Measurements from ENCODE around the gene CEBPG. TPM values are rescaled to one million over a fixed set of nuclear protein-coding genes. Genes with fewer than 3 reads are reported as not detected.
A peak's percentile ranks its signal among the peaks of the same experiment; 100 is the strongest.

The CEBPG gene
- total RNA-seq, 1 donor from 2014 or later = 75.1 TPM

- Mint-ChIP-seq H3K9me3 (ENCODE audit: unreplicated experiment) (peaks cover 1% of the 10 kb centered on the region), H3K27me3 (ENCODE audit: unreplicated experiment) (peaks cover 5% of the 10 kb centered on the region), H3K4me3 (ENCODE audit: unreplicated experiment) (no peak overlapping the region), H3K4me1 (ENCODE audit: low read depth, unreplicated experiment) (peaks cover 2% of the 10 kb centered on the region), H3K27ac (ENCODE audit: unreplicated experiment) (no peak overlapping the region), H3K36me3 (ENCODE audit: unreplicated experiment) (no peaks in the 10 kb centered on the region)
- TF ChIP-seq CTCF (IDR thresholded peaks at IDR 0.05; ENCODE audit: partially characterized antibody, unreplicated experiment) = no peak
- no peak for DNase-seq
Observed at GRCh38 chr19:33339016-33339984, 34.2 kb upstream of the CEBPG start.

GRCh38 chr19:33340991-33341390 is 32.5 kb upstream of the CEBPG start:
- no peak overlapping the region for H3K27ac Mint-ChIP-seq (ENCODE audit: unreplicated experiment)
- no peak for DNase-seq
- peaks cover 8% of the 10 kb centered on the region for H3K4me1 Mint-ChIP-seq (ENCODE audit: low read depth, unreplicated experiment)
- no peaks in the 10 kb centered on the region for H3K36me3 Mint-ChIP-seq (ENCODE audit: unreplicated experiment)
- H3K4me3 Mint-ChIP-seq (ENCODE audit: unreplicated experiment) = no peak overlapping the region
- TF ChIP-seq CTCF (IDR thresholded peaks at IDR 0.05; ENCODE audit: partially characterized antibody, unreplicated experiment) = no peak
- H3K27me3 Mint-ChIP-seq (ENCODE audit: unreplicated experiment) = peaks cover 5% of the 10 kb centered on the region
- H3K9me3 Mint-ChIP-seq (ENCODE audit: unreplicated experiment) = peaks cover 2% of the 10 kb centered on the region

GRCh38 chr19:33343301-33343700 is 30.2 kb upstream of the CEBPG start:
- DNase-seq = no peak
- peaks cover 8% of the 10 kb centered on the region for H3K4me1 Mint-ChIP-seq (ENCODE audit: low read depth, unreplicated experiment)
- TF ChIP-seq CTCF (IDR thresholded peaks at IDR 0.05; ENCODE audit: partially characterized antibody, unreplicated experiment) = no peak
- no peaks in the 10 kb centered on the region for H3K36me3 Mint-ChIP-seq (ENCODE audit: unreplicated experiment)
- H3K27ac Mint-ChIP-seq (ENCODE audit: unreplicated experiment) = no peak overlapping the region
- H3K4me3 Mint-ChIP-seq (ENCODE audit: unreplicated experiment) = no peak overlapping the region
- H3K27me3 Mint-ChIP-seq (ENCODE audit: unreplicated experiment) = peaks cover 4% of the 10 kb centered on the region
- peaks cover 2% of the 10 kb centered on the region for H3K9me3 Mint-ChIP-seq (ENCODE audit: unreplicated experiment)

GRCh38 chr19:33343859-33344572 is 29.5 kb upstream of the CEBPG start:
- Mint-ChIP-seq H3K9me3 (ENCODE audit: unreplicated experiment) (peaks cover 2% of the 10 kb centered on the region), H3K27ac (ENCODE audit: unreplicated experiment) (no peak overlapping the region), H3K27me3 (ENCODE audit: unreplicated experiment) (peaks cover 2% of the 10 kb centered on the region), H3K4me3 (ENCODE audit: unreplicated experiment) (peak overlapping the region; percentile 68), H3K4me1 (ENCODE audit: low read depth, unreplicated experiment) (peaks cover 8% of the 10 kb centered on the region), H3K36me3 (ENCODE audit: unreplicated experiment) (no peaks in the 10 kb centered on the region)
- no peak for TF ChIP-seq CTCF (IDR thresholded peaks at IDR 0.05; ENCODE audit: partially characterized antibody, unreplicated experiment)
- DNase-seq = peak; percentile 28
